ENCODE measurements around the gene KRT14. TPM values are rescaled to one million over a fixed set of nuclear protein-coding genes. Genes with fewer than 3 reads are reported as not detected.

KRT14 gene
- total and polyA plus RNA-seq, 4 donors: 0.62 to 4.9 (median 1.1) TPM

- Histone ChIP-seq H3K4me3 (ENCODE audit: low read depth, low read length) (no peak overlapping the region), H3K4me1 (ENCODE audit: control insufficient read depth, insufficient read depth, low read length) (no peaks in the 10 kb centered on the region), H3K27ac (ENCODE audit: low read depth, low read length) (no peak overlapping the region), H3K27me3 (ENCODE audit: control insufficient read depth, insufficient read depth, low read length) (peaks cover 16% of the 10 kb centered on the region), H3K9me3 (ENCODE audit: control insufficient read depth, insufficient read depth, low read length) (no peaks in the 10 kb centered on the region), H3K36me3 (ENCODE audit: control insufficient read depth, insufficient read depth, low read length) (no peaks in the 10 kb centered on the region)
- no peak for DNase-seq (ENCODE audit: low read depth in 4 of 6, low spot score in 6 of 6)
- WGBS (ENCODE audit: insufficient coverage): no CpG with 5 or more reads among the region's 7 CpGs
These were observed 53.1 kb downstream of the KRT14 start for GRCh38 chr17:41533613-41534012.

DNA sequence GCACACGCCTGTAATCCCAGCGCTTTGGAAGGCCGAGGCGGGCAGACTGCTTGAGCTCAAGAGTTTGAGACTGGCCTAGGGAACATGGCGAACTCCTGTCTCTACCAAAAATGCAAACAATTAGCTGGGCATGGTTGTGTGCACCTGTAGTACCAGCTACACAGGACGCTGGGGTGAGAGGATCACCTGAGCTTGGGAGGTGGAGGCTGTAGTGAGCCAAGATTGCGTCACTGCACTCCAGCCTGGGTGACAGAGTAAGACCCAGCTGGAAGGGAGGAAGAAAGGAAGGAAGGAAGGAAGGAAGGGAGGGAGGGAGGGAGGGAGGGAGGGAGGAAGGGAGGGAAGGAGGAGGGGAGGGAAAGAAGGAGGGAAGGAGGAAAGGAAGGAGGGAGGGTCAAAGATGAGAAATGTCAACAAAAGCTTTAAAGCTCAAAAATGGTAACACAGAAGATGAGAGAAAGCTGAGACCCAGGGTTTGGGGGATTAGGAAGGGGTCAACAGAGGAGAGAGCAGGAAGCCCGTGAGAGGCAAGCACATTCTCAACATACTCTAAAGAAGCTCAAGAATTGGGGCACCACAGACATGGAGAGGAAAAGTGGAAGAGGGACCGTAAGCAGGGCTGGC lies 53.6 kb downstream of the KRT14 start:
- H3K4me1 ChIP-seq (ENCODE audit: control insufficient read depth, insufficient read depth, low read length): peaks cover 4% of the 10 kb centered on the region
- H3K9me3 ChIP-seq (ENCODE audit: control insufficient read depth, insufficient read depth, low read length): no peaks in the 10 kb centered on the region
- DNase-seq (ENCODE audit: low read depth in 4 of 6, low spot score in 6 of 6): no peak
- no peak overlapping the region for H3K27ac ChIP-seq (ENCODE audit: low read depth, low read length)
- H3K36me3 ChIP-seq (ENCODE audit: control insufficient read depth, insufficient read depth, low read length): no peaks in the 10 kb centered on the region
- H3K4me3 ChIP-seq (ENCODE audit: low read depth, low read length): no peak overlapping the region
- 96% methylated on average over 6 of the region's 9 CpGs for WGBS (ENCODE audit: insufficient coverage)
- H3K27me3 ChIP-seq (ENCODE audit: control insufficient read depth, insufficient read depth, low read length): peaks cover 21% of the 10 kb centered on the region

Other genes with a start within 250 kb of the KRT14 start
- gene KRT33A, start 236.1 kb downstream of the KRT14 start, total RNA-seq: not detected
- not detected for gene KRT33A, start 236.1 kb downstream of the KRT14 start, polyA plus RNA-seq (ENCODE audit: insufficient read length in 2 of 2)
- under 1 TPM in 1 of 2 donors, not detected in 1; 0.20 TPM for gene KRT33B, start 217.1 kb downstream of the KRT14 start, total RNA-seq
- gene KRT33B, start 217.1 kb downstream of the KRT14 start, polyA plus RNA-seq (ENCODE audit: insufficient read length in 2 of 2): under 1 TPM in 1 of 2 donors, not detected in 1; 0.44 TPM
- not detected for gene KRT34, start 204.6 kb downstream of the KRT14 start, total RNA-seq
- not detected for gene KRT34, start 204.6 kb downstream of the KRT14 start, polyA plus RNA-seq (ENCODE audit: insufficient read length in 2 of 2)
- under 1 TPM in 1 of 2 donors, not detected in 1; 0.11 TPM for gene KRT31, start 189.3 kb downstream of the KRT14 start, total RNA-seq
- gene KRT31, start 189.3 kb downstream of the KRT14 start, polyA plus RNA-seq (ENCODE audit: insufficient read length in 2 of 2): under 1 TPM in 1 of 2 donors, not detected in 1; 0.15 TPM
- not detected for gene KRT37, start 162.3 kb downstream of the KRT14 start, total RNA-seq
- gene KRT37, start 162.3 kb downstream of the KRT14 start, polyA plus RNA-seq (ENCODE audit: insufficient read length in 2 of 2): not detected
- gene KRT38, start 145.9 kb downstream of the KRT14 start, total RNA-seq: not detected
- not detected for gene KRT38, start 145.9 kb downstream of the KRT14 start, polyA plus RNA-seq (ENCODE audit: insufficient read length in 2 of 2)
- gene KRT32, start 119.5 kb downstream of the KRT14 start, total RNA-seq: not detected
- not detected for gene KRT32, start 119.5 kb downstream of the KRT14 start, polyA plus RNA-seq (ENCODE audit: insufficient read length in 2 of 2)
- gene KRT35, start 105.7 kb downstream of the KRT14 start, total RNA-seq: not detected
- not detected for gene KRT35, start 105.7 kb downstream of the KRT14 start, polyA plus RNA-seq (ENCODE audit: insufficient read length in 2 of 2)
- gene KRT36, start 97.0 kb downstream of the KRT14 start, total RNA-seq: not detected
- not detected for gene KRT36, start 97.0 kb downstream of the KRT14 start, polyA plus RNA-seq (ENCODE audit: insufficient read length in 2 of 2)
- under 1 TPM; 0.30 to 0.83 TPM for gene KRT13, start 81.3 kb downstream of the KRT14 start, total RNA-seq
- gene KRT13, start 81.3 kb downstream of the KRT14 start, polyA plus RNA-seq (ENCODE audit: insufficient read length in 2 of 2): not detected
- gene KRT15, start 68.0 kb downstream of the KRT14 start, total RNA-seq: under 1 TPM in 1 of 2 donors, not detected in 1; 0.22 TPM
- under 1 TPM; 0.18 to 0.29 TPM for gene KRT15, start 68.0 kb downstream of the KRT14 start, polyA plus RNA-seq (ENCODE audit: insufficient read length in 2 of 2)
- 10 to 100 TPM in 1 of 2 donors, 1 to 10 TPM in 1; 7.1 to 61.4 TPM for gene KRT19, start 58.6 kb downstream of the KRT14 start, total RNA-seq
- gene KRT19, start 58.6 kb downstream of the KRT14 start, polyA plus RNA-seq (ENCODE audit: insufficient read length in 2 of 2): 10 to 100 TPM in 1 of 2 donors, 1 to 10 TPM in 1; 6.3 to 12.9 TPM
- not detected for gene KRT9, start 14.8 kb downstream of the KRT14 start, total RNA-seq
- under 1 TPM in 1 of 2 donors, not detected in 1; 0.11 TPM for gene KRT9, start 14.8 kb downstream of the KRT14 start, polyA plus RNA-seq (ENCODE audit: insufficient read length in 2 of 2)
- under 1 TPM; 0.20 to 0.61 TPM for gene KRT16, start 25.9 kb upstream of the KRT14 start, total RNA-seq
- 1 to 10 TPM; 1.1 to 1.9 TPM for gene KRT16, start 25.9 kb upstream of the KRT14 start, polyA plus RNA-seq (ENCODE audit: insufficient read length in 2 of 2)
- gene KRT17, start 37.7 kb upstream of the KRT14 start, total RNA-seq: 1 to 10 TPM in 1 of 2 donors, under 1 TPM in 1; 0.69 to 1.5 TPM
- gene KRT17, start 37.7 kb upstream of the KRT14 start, polyA plus RNA-seq (ENCODE audit: insufficient read length in 2 of 2): under 1 TPM in 1 of 2 donors, not detected in 1; 0.66 TPM
- gene EIF1, start 102.0 kb upstream of the KRT14 start, total RNA-seq: 100 to 1,000 TPM; 179 to 244 TPM
- 100 to 1,000 TPM; 685 to 689 TPM for gene EIF1, start 102.0 kb upstream of the KRT14 start, polyA plus RNA-seq (ENCODE audit: insufficient read length in 2 of 2)
- not detected for gene GAST, start 125.4 kb upstream of the KRT14 start, total RNA-seq
- gene GAST, start 125.4 kb upstream of the KRT14 start, polyA plus RNA-seq (ENCODE audit: insufficient read length in 2 of 2): under 1 TPM; 0.47 to 0.57 TPM
- gene HAP1, start 147.7 kb upstream of the KRT14 start, total RNA-seq: 10 to 100 TPM in 1 of 2 donors, 1 to 10 TPM in 1; 7.3 to 22.1 TPM
- gene HAP1, start 147.7 kb upstream of the KRT14 start, polyA plus RNA-seq (ENCODE audit: insufficient read length in 2 of 2): 10 to 100 TPM; 44.2 to 52.8 TPM
- 10 to 100 TPM; 15.8 to 56.0 TPM for gene JUP, start 199.8 kb upstream of the KRT14 start, total RNA-seq
- gene JUP, start 199.8 kb upstream of the KRT14 start, polyA plus RNA-seq (ENCODE audit: insufficient read length in 2 of 2): 10 to 100 TPM; 26.8 to 44.6 TPM
- 10 to 100 TPM; 18.8 to 39.2 TPM for gene P3H4, start 225.1 kb upstream of the KRT14 start, total RNA-seq
- 10 to 100 TPM; 27.6 to 35.5 TPM for gene P3H4, start 225.1 kb upstream of the KRT14 start, polyA plus RNA-seq (ENCODE audit: insufficient read length in 2 of 2)
- 100 to 1,000 TPM in 1 of 2 donors, 10 to 100 TPM in 1; 56.6 to 125 TPM for gene FKBP10, start 226.1 kb upstream of the KRT14 start, total RNA-seq
- gene FKBP10, start 226.1 kb upstream of the KRT14 start, polyA plus RNA-seq (ENCODE audit: insufficient read length in 2 of 2): 100 to 1,000 TPM in 1 of 2 donors, 10 to 100 TPM in 1; 74.2 to 100 TPM
- 10 to 100 TPM; 74.0 to 88.3 TPM for gene NT5C3B, start 249.3 kb upstream of the KRT14 start, total RNA-seq
- 100 to 1,000 TPM; 123 to 151 TPM for gene NT5C3B, start 249.3 kb upstream of the KRT14 start, polyA plus RNA-seq (ENCODE audit: insufficient read length in 2 of 2)